ENCODE measurements around the gene GPN2. TPM values are rescaled to one million over a fixed set of nuclear protein-coding genes. Genes with fewer than 3 reads are reported as not detected.

The GPN2 gene
- total and polyA plus RNA-seq, 9 of the 15 experiments (the other 6 are each of a cell fraction or from before 2014, with no cell fraction given): 9.9 to 58.8 (median 20.4) TPM

DNA sequence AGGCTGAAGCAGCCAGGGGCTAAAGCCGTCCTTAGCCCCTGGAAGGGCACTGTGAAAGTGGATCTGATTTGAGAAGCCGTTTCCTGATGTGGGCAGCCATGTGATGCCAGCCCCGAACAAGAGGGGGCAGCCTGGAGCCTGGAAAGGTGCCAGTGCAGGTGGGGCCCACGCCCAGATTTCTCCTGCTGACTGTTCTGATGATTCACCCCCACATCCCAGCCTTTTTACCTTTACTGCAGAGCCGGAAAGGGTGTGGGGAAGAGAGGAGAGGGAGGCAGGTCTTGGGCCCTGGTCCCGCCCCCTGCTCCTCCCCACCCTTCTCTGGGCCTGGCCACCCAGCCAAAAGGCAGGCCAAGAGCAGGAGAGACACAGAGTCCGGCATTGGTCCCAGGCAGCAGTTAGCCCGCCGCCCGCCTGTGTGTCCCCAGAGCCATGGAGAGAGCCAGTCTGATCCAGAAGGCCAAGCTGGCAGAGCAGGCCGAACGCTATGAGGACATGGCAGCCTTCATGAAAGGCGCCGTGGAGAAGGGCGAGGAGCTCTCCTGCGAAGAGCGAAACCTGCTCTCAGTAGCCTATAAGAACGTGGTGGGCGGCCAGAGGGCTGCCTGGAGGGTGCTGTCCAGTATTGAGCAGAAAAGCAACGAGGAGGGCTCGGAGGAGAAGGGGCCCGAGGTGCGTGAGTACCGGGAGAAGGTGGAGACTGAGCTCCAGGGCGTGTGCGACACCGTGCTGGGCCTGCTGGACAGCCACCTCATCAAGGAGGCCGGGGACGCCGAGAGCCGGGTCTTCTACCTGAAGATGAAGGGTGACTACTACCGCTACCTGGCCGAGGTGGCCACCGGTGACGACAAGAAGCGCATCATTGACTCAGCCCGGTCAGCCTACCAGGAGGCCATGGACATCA, 27.1 kb downstream of the GPN2 start, which contains the start of gene SFN:
Gene SFN, plus strand, starts transcription at position 369 of the 904 bp plus-strand sequence. Its CDS starts 64 bp downstream, at position 433.
- Histone ChIP-seq H3K27ac (ENCODE audit: extremely low read depth, low read depth, low read length) (peak within 1 kb of the TSS; percentile 9; the same call in 1 of the 3 replicates), H3K4me3 (no peak within 1 kb of the TSS), H4K20me1 (replicated peaks; ENCODE audit: control insufficient read depth, insufficient read depth, low read length) (no peaks in the 10 kb centered on the region), H3K27me3 (ENCODE audit: control insufficient read depth in 2 of 2, insufficient read depth in 2 of 2, low read length in 2 of 2) (no peaks in the 10 kb centered on the region), H3K79me2 (ENCODE audit: control insufficient read depth, insufficient read depth, low read length) (no peaks in the 10 kb centered on the region), H3K9ac (ENCODE audit: insufficient read depth in 1 of 2, low read depth in 2 of 2, low read length in 2 of 2) (peak within 1 kb of the TSS in 1 of 2 experiments; percentile 98; a peak in 2 of 4 replicates), H3K36me3 (ENCODE audit: control insufficient read depth, insufficient read depth, low read length) (no peaks in the 10 kb centered on the region), H3K4me1 (replicated peaks in 1 of 2; ENCODE audit: control insufficient read depth in 2 of 2, insufficient read depth in 2 of 2, low read length in 2 of 2) (peaks cover 21 to 36% of the 10 kb centered on the region in 2 experiments), H3K9me1 (ENCODE audit: control insufficient read depth, insufficient read depth, low read length) (no peaks in the 10 kb centered on the region), H3K4me2 (ENCODE audit: insufficient read depth, low read length) (peak within 1 kb of the TSS; percentile 98), H3K9me3 (replicated peaks; ENCODE audit: control insufficient read depth, insufficient read depth, low read depth, low read length) (no peaks in the 10 kb centered on the region), H2AFZ (ENCODE audit: low read depth, low read length) (peak within 1 kb of the TSS; percentile 50)
- intact Hi-C loops (cut with micrococcal nuclease): loop anchor here (10.0 kb wide), 1 partner anchor 168 kb away; the partner anchor contains the start of gene ARID1A
- FAIRE-seq: peak; percentile 67
- in situ Hi-C loops (cut with MboI): no loop called here
- POLR2A ChIA-PET: interaction anchor here (0.5 to 0.9 kb wide), 8 partner anchors 8 to 392 kb away, joined by 3 to 4 read pairs (median 4); partner anchors contain the start of gene GPN2
- BruUV-seq (replicated peaks): no TSS peak
- peak; percentile 86 to 96 (median 92) for DNase-seq (ENCODE audit: extremely low read depth in 1 of 4, low spot score in 3 of 4)
- 64% methylated on average over 36 of the region's 37 CpGs for WGBS (ENCODE audit: insufficient coverage, low coverage, missing lambda C conversion rate)
- CTCF ChIA-PET (ENCODE audit: low intra/inter-chr PET ratio): interaction anchor here (1.7 kb wide), 1 partner anchor 15 kb away, joined by 7 read pairs; no protein-coding TSS in a partner anchor
- ATAC-seq: peak; percentile 67
- TF ChIP-seq DDX20 (tag; IDR thresholded peaks at IDR 0.05; ENCODE audit: low read depth) (no peak), NR1H2 (CRISPR knock-in tag; IDR thresholded peaks at IDR 0.05) (no peak), POLR2AphosphoS5 (IDR thresholded peaks at IDR 0.05; ENCODE audit: control insufficient read depth, insufficient read depth, low read depth, low read length) (peak; percentile 67; the same call in 1 of the 2 replicates), SOX6 (IDR thresholded peaks at IDR 0.05) (no peak), HCFC1 (IDR thresholded peaks at IDR 0.05; ENCODE audit: low read depth, low read length) (no peak), RFX7 (CRISPR knock-in tag; IDR thresholded peaks at IDR 0.05) (no peak), GABPB2 (CRISPR knock-in tag; conservative IDR thresholded peaks at IDR 0.05) (no peak), ZSCAN32 (CRISPR knock-in tag; IDR thresholded peaks at IDR 0.05) (no peak), PHF21A (IDR thresholded peaks at IDR 0.05; ENCODE audit: borderline replicate concordance, low read depth) (no peak), EHMT2 (IDR thresholded peaks at IDR 0.05) (no peak), TAF7 (tag; IDR thresholded peaks at IDR 0.05) (no peak), ZNF785 (CRISPR knock-in tag; IDR thresholded peaks at IDR 0.05) (no peak)
- TF ChIP-seq, protein P1, sequence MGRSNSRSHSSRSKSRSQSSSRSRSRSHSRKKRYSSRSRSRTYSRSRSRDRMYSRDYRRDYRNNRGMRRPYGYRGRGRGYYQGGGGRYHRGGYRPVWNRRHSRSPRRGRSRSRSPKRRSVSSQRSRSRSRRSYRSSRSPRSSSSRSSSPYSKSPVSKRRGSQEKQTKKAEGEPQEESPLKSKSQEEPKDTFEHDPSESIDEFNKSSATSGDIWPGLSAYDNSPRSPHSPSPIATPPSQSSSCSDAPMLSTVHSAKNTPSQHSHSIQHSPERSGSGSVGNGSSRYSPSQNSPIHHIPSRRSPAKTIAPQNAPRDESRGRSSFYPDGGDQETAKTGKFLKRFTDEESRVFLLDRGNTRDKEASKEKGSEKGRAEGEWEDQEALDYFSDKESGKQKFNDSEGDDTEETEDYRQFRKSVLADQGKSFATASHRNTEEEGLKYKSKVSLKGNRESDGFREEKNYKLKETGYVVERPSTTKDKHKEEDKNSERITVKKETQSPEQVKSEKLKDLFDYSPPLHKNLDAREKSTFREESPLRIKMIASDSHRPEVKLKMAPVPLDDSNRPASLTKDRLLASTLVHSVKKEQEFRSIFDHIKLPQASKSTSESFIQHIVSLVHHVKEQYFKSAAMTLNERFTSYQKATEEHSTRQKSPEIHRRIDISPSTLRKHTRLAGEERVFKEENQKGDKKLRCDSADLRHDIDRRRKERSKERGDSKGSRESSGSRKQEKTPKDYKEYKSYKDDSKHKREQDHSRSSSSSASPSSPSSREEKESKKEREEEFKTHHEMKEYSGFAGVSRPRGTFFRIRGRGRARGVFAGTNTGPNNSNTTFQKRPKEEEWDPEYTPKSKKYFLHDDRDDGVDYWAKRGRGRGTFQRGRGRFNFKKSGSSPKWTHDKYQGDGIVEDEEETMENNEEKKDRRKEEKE (IDR thresholded peaks at IDR 0.05; ENCODE audit: borderline replicate concordance in 1 of 2, control insufficient read depth in 1 of 2, low read depth in 2 of 2, low read length in 1 of 2): no peak
- TF ChIP-seq, protein P2, sequence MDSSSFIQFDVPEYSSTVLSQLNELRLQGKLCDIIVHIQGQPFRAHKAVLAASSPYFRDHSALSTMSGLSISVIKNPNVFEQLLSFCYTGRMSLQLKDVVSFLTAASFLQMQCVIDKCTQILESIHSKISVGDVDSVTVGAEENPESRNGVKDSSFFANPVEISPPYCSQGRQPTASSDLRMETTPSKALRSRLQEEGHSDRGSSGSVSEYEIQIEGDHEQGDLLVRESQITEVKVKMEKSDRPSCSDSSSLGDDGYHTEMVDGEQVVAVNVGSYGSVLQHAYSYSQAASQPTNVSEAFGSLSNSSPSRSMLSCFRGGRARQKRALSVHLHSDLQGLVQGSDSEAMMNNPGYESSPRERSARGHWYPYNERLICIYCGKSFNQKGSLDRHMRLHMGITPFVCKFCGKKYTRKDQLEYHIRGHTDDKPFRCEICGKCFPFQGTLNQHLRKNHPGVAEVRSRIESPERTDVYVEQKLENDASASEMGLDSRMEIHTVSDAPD (CRISPR knock-in tag; IDR thresholded peaks at IDR 0.05): no peak
- TF ChIP-seq, protein P3, sequence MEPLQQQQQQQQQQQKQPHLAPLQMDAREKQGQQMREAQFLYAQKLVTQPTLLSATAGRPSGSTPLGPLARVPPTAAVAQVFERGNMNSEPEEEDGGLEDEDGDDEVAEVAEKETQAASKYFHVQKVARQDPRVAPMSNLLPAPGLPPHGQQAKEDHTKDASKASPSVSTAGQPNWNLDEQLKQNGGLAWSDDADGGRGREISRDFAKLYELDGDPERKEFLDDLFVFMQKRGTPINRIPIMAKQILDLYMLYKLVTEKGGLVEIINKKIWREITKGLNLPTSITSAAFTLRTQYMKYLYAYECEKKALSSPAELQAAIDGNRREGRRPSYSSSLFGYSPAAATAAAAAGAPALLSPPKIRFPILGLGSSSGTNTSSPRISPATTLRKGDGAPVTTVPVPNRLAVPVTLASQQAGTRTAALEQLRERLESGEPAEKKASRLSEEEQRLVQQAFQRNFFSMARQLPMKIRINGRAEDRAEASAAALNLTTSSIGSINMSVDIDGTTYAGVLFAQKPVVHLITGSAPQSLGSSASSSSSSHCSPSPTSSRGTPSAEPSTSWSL (CRISPR knock-in tag; IDR thresholded peaks at IDR 0.05; ENCODE audit: borderline replicate concordance): no peak

Data from K562 (cell line).